GM19023 (cell line): ENCODE measurements around the gene CFAP70.
"Not testable (repeated sequence)": the region's sequence is repeated elsewhere in the genome, so short reads cannot be mapped to it uniquely, and the experiment has no call there.

Experiments
- ATAC-seq: cut with Tn5 transposase; IDR thresholded peaks from one replicate; pipeline ENCODE4 v1.9.1; 2021; ENCODE audit warnings: mild to moderate bottlenecking, moderate library complexity; ENCODE audit not compliant: unreplicated experiment

CFAP70 gene

GRCh38 chr10:73258612-73259011, 100.1 kb downstream of the CFAP70 start:
- not testable (repeated sequence) for ATAC-seq

GRCh38 chr10:73253225-73253555, 105.5 kb downstream of the CFAP70 start:
- ATAC-seq: no peak

GRCh38 chr10:73252445-73253224, 106.0 kb downstream of the CFAP70 start, which contains the start of gene MRPS16:
TSS of gene MRPS16 (minus strand) at chr10:73252644. CDS start at chr10:73252482, 162 bp downstream.
- peak; percentile 86 for ATAC-seq

- no peak for ATAC-seq
Measured at GRCh38 chr10:73251683-73252444, 106.8 kb downstream of the CFAP70 start.

- ATAC-seq: no peak
Measured at GRCh38 chr10:73248259-73248724, 110.4 kb downstream of the CFAP70 start.

- ATAC-seq: no peak
Measured at GRCh38 chr10:73247509-73248258, 111.0 kb downstream of the CFAP70 start.

GRCh38 chr10:73246646-73247508, 111.8 kb downstream of the CFAP70 start, which contains the start of gene DNAJC9:
TSS of gene DNAJC9 (minus strand) at chr10:73247255. CDS start at chr10:73247189, 66 bp downstream.
- peak; percentile 87 for ATAC-seq

GRCh38 chr10:73246322-73246645, 112.4 kb downstream of the CFAP70 start:
- ATAC-seq: no peak

- ATAC-seq: no peak
Measured at GRCh38 chr10:73244866-73245477, 113.7 kb downstream of the CFAP70 start.

- ATAC-seq: no peak
Measured at GRCh38 chr10:73239908-73240307, 118.8 kb downstream of the CFAP70 start.

GRCh38 chr10:73238990-73239566, 119.6 kb downstream of the CFAP70 start:
- no peak for ATAC-seq

- ATAC-seq: no peak
Measured at GRCh38 chr10:73234695-73235094, 124.0 kb downstream of the CFAP70 start.

- ATAC-seq: no peak
Measured at GRCh38 chr10:73233883-73234282, 124.8 kb downstream of the CFAP70 start.

- no peak for ATAC-seq
Measured at GRCh38 chr10:73232887-73233286, 125.8 kb downstream of the CFAP70 start.

- no peak for ATAC-seq
Measured at GRCh38 chr10:73229567-73229966, 129.1 kb downstream of the CFAP70 start.

GRCh38 chr10:73228247-73228646, 130.4 kb downstream of the CFAP70 start:
- ATAC-seq: no peak

GRCh38 chr10:73226663-73227062, 132.0 kb downstream of the CFAP70 start:
- no peak for ATAC-seq

GRCh38 chr10:73225518-73225917, 133.1 kb downstream of the CFAP70 start:
- ATAC-seq: no peak

GRCh38 chr10:73220989-73221388, 137.7 kb downstream of the CFAP70 start:
- no peak for ATAC-seq

GRCh38 chr10:73219384-73219783, 139.3 kb downstream of the CFAP70 start:
- ATAC-seq: no peak
